ENCODE data around the gene LRRC3C. TPM values are rescaled to one million over a fixed set of nuclear protein-coding genes. Genes with fewer than 3 reads are reported as not detected.
"Not testable (repeated sequence)": the region's sequence is repeated elsewhere in the genome, so short reads cannot be mapped to it uniquely, and the experiment has no call there.

The LRRC3C gene
- total RNA-seq: not detected

- no peaks in the 10 kb centered on the region for H3K36me3 Mint-ChIP-seq
- no peaks in the 10 kb centered on the region for H3K27me3 Mint-ChIP-seq
- H3K9me3 Mint-ChIP-seq: no peaks in the 10 kb centered on the region
- H3K4me3 Mint-ChIP-seq: peak within 1 kb of the TSS; percentile 96
- peak; percentile 94 to 96 for ATAC-seq
- H3K27ac Mint-ChIP-seq: peak within 1 kb of the TSS; percentile 90
- DNase-seq (ENCODE audit: low spot score): peak; percentile 93
- peaks cover 46 to 49% of the 10 kb centered on the region in 2 donors for H3K4me1 Mint-ChIP-seq (ENCODE audit: low read depth in 2 of 2)
These were observed at the start of gene LRRC3C, which contains the start of gene ORMDL3 for GRCh38 chr17:39927101-39927928. Gene LRRC3C, plus strand, starts transcription at chr17:39927732. Its CDS starts 13,792 bp downstream, at chr17:39941524. Gene ORMDL3, minus strand, starts transcription at chr17:39927601. Its CDS starts 3,398 bp downstream, at chr17:39924203.

GRCh38 chr17:39886102-39886501, 41.4 kb upstream of the LRRC3C start:
- H3K27ac Mint-ChIP-seq; H3K27me3 Mint-ChIP-seq; ATAC-seq; H3K9me3 Mint-ChIP-seq; H3K4me1 Mint-ChIP-seq (ENCODE audit: low read depth in 2 of 2); H3K4me3 Mint-ChIP-seq; H3K36me3 Mint-ChIP-seq; DNase-seq (ENCODE audit: low spot score): not testable (repeated sequence)

- no peak for DNase-seq (ENCODE audit: low spot score)
- H3K9me3 Mint-ChIP-seq: no peaks in the 10 kb centered on the region
- no peak for ATAC-seq
- H3K27me3 Mint-ChIP-seq: peaks cover 0 to 3% of the 10 kb centered on the region in 2 donors
- no peaks in the 10 kb centered on the region for H3K36me3 Mint-ChIP-seq
- no peaks in the 10 kb centered on the region for H3K4me1 Mint-ChIP-seq (ENCODE audit: low read depth in 2 of 2)
- no peak overlapping the region for H3K4me3 Mint-ChIP-seq
- no peak overlapping the region for H3K27ac Mint-ChIP-seq
These were observed 40.5 kb upstream of the LRRC3C start for GRCh38 chr17:39887078-39887477.

GRCh38 chr17:39889200-39889599, 38.3 kb upstream of the LRRC3C start:
- peaks cover 5 to 7% of the 10 kb centered on the region in 2 donors for H3K27me3 Mint-ChIP-seq
- no peaks in the 10 kb centered on the region for H3K36me3 Mint-ChIP-seq
- H3K27ac Mint-ChIP-seq: no peak overlapping the region
- DNase-seq (ENCODE audit: low spot score) (no peak), ATAC-seq (no peak)
- H3K9me3 Mint-ChIP-seq: no peaks in the 10 kb centered on the region
- no peaks in the 10 kb centered on the region for H3K4me1 Mint-ChIP-seq (ENCODE audit: low read depth in 2 of 2)
- H3K4me3 Mint-ChIP-seq: no peak overlapping the region

- Mint-ChIP-seq H3K4me3 (peak overlapping the region; percentile 17), H3K4me1 (ENCODE audit: low read depth in 2 of 2) (peaks cover 0 to 7% of the 10 kb centered on the region in 2 donors), H3K9me3 (no peaks in the 10 kb centered on the region), H3K27me3 (peaks cover 2 to 7% of the 10 kb centered on the region in 2 donors), H3K36me3 (no peaks in the 10 kb centered on the region), H3K27ac (peak overlapping the region in 1 of 2 donors; percentile 68)
- DNase-seq (ENCODE audit: low spot score) (no peak), ATAC-seq (peak in 1 of 2 donors; percentile 41)
These were observed 32.7 kb upstream of the LRRC3C start for GRCh38 chr17:39894681-39895376.

- H3K4me3 Mint-ChIP-seq: no peak overlapping the region
- no peaks in the 10 kb centered on the region for H3K36me3 Mint-ChIP-seq
- peaks cover under 1 to 9% of the 10 kb centered on the region in 2 donors for H3K4me1 Mint-ChIP-seq (ENCODE audit: low read depth in 2 of 2)
- no peaks in the 10 kb centered on the region for H3K9me3 Mint-ChIP-seq
- ATAC-seq (no peak), DNase-seq (ENCODE audit: low spot score) (no peak)
- H3K27ac Mint-ChIP-seq: peak overlapping the region in 1 of 2 donors; percentile 25
- H3K27me3 Mint-ChIP-seq: no peaks in the 10 kb centered on the region
These were observed 29.4 kb upstream of the LRRC3C start for GRCh38 chr17:39898088-39898487.

GRCh38 chr17:39899215-39899614, 28.3 kb upstream of the LRRC3C start:
- no peaks in the 10 kb centered on the region for H3K9me3 Mint-ChIP-seq
- ATAC-seq: no peak
- no peaks in the 10 kb centered on the region for H3K27me3 Mint-ChIP-seq
- H3K4me1 Mint-ChIP-seq (ENCODE audit: low read depth in 2 of 2): peaks cover 7 to 17% of the 10 kb centered on the region in 2 donors
- H3K4me3 Mint-ChIP-seq: no peak overlapping the region
- no peak for DNase-seq (ENCODE audit: low spot score)
- no peak overlapping the region for H3K27ac Mint-ChIP-seq
- no peaks in the 10 kb centered on the region for H3K36me3 Mint-ChIP-seq

- H3K27me3 Mint-ChIP-seq; H3K27ac Mint-ChIP-seq; H3K9me3 Mint-ChIP-seq; H3K4me3 Mint-ChIP-seq; ATAC-seq; DNase-seq (ENCODE audit: low spot score); H3K36me3 Mint-ChIP-seq: not testable (repeated sequence)
- H3K4me1 Mint-ChIP-seq (ENCODE audit: low read depth in 2 of 2): peaks cover 17 to 22% of the 10 kb centered on the region in 2 donors
These were observed 25.5 kb upstream of the LRRC3C start for GRCh38 chr17:39902027-39902426.

- Mint-ChIP-seq H3K27me3 (no peaks in the 10 kb centered on the region), H3K4me3 (peak overlapping the region; percentile 63), H3K4me1 (ENCODE audit: low read depth in 2 of 2) (peaks cover 17 to 22% of the 10 kb centered on the region in 2 donors), H3K9me3 (no peaks in the 10 kb centered on the region), H3K27ac (peak overlapping the region; percentile 64 to 90), H3K36me3 (peaks cover 8% of the 10 kb centered on the region)
- ATAC-seq (peak; percentile 91 to 95), DNase-seq (ENCODE audit: low spot score) (no peak)
These were observed 24.2 kb upstream of the LRRC3C start for GRCh38 chr17:39903158-39903884.

- Mint-ChIP-seq H3K27ac (peak overlapping the region; percentile 64 to 90), H3K27me3 (no peaks in the 10 kb centered on the region), H3K36me3 (peaks cover 8% of the 10 kb centered on the region), H3K4me3 (no peak overlapping the region), H3K9me3 (no peaks in the 10 kb centered on the region), H3K4me1 (ENCODE audit: low read depth in 2 of 2) (peaks cover 17 to 22% of the 10 kb centered on the region in 2 donors)
- ATAC-seq (no peak), DNase-seq (ENCODE audit: low spot score) (no peak)
These were observed 22.6 kb upstream of the LRRC3C start for GRCh38 chr17:39904990-39905288.

- H3K9me3 Mint-ChIP-seq: no peaks in the 10 kb centered on the region
- ATAC-seq (no peak), DNase-seq (ENCODE audit: low spot score) (no peak)
- H3K36me3 Mint-ChIP-seq: peaks cover 12% of the 10 kb centered on the region
- H3K4me1 Mint-ChIP-seq (ENCODE audit: low read depth in 2 of 2): peaks cover 11 to 23% of the 10 kb centered on the region in 2 donors
- H3K27me3 Mint-ChIP-seq: no peaks in the 10 kb centered on the region
- peak overlapping the region in 1 of 2 donors; percentile 21 for H3K27ac Mint-ChIP-seq
- no peak overlapping the region for H3K4me3 Mint-ChIP-seq
These were observed 18.7 kb upstream of the LRRC3C start for GRCh38 chr17:39908789-39909352.

GRCh38 chr17:39913989-39914388, 13.5 kb upstream of the LRRC3C start:
- no peak overlapping the region for H3K4me3 Mint-ChIP-seq
- ATAC-seq: no peak
- peak overlapping the region; percentile 40 to 66 for H3K27ac Mint-ChIP-seq
- H3K36me3 Mint-ChIP-seq: peaks cover 15% of the 10 kb centered on the region
- no peaks in the 10 kb centered on the region for H3K27me3 Mint-ChIP-seq
- H3K9me3 Mint-ChIP-seq: no peaks in the 10 kb centered on the region
- peaks cover 27 to 32% of the 10 kb centered on the region in 2 donors for H3K4me1 Mint-ChIP-seq (ENCODE audit: low read depth in 2 of 2)
- DNase-seq (ENCODE audit: low spot score): no peak

GRCh38 chr17:39915559-39915958, 12.0 kb upstream of the LRRC3C start:
- peak in 1 of 2 donors; percentile 85 for ATAC-seq
- Mint-ChIP-seq H3K9me3 (no peaks in the 10 kb centered on the region), H3K27me3 (no peaks in the 10 kb centered on the region), H3K4me1 (ENCODE audit: low read depth in 2 of 2) (peaks cover 36 to 37% of the 10 kb centered on the region in 2 donors), H3K36me3 (peaks cover 15% of the 10 kb centered on the region), H3K27ac (peak overlapping the region; percentile 48 to 83), H3K4me3 (peak overlapping the region; percentile 68)
- no peak for DNase-seq (ENCODE audit: low spot score)
